Ovary (tissue), 3 donors: ENCODE results near the gene FNBP1L.

Experiments used
- CTCF ChIP-seq, 3 donors: fragments of 450-650 bp in 2 of 3; fragments of 200-600 bp in 1 of 3; IDR thresholded peaks; one replicate each; pipeline versions ENCODE4 v1.5.1 to v1.8.0; 2016 to 2022; ENCODE audit warnings: antibody characterized with exemption in 3 of 3, mild to moderate bottlenecking in 1 of 3
- POLR2A ChIP-seq: fragments of 450-650 bp; IDR thresholded peaks from one replicate; pipeline ENCODE4 v1.6.1; 2017; ENCODE audit warnings: antibody characterized with exemption, mild to moderate bottlenecking, moderate library complexity
- donor health status: DM: no; HTN: no; CAD: no.

GRCh38 chr1:93503163-93503562, 55.2 kb downstream of the FNBP1L start:
- TF ChIP-seq CTCF (IDR thresholded peaks at IDR 0.05) (no peak), POLR2A (no peak)
